Upper lobe of right lung (tissue), 1 donor: Measurements from ENCODE around the gene MRPS26. TPM values are rescaled to one million over a fixed set of nuclear protein-coding genes. Genes with fewer than 3 reads are reported as not detected.

ENCODE experiments used
- ATAC-seq: fragments of 200-7000 bp; cut with Tn5 transposase; one replicate; pipeline ENCODE4 v1.9.1; 2020; ENCODE audit warnings: mild to moderate bottlenecking, moderate library complexity
- DNase-seq: peaks from one replicate; pipeline ENCODE4 v3.0.0-alpha.2; 2020
- H3K27ac ChIP-seq: fragments of 200-600 bp; one replicate; pipeline ENCODE4 v1.8.0; 2022
- H3K27me3 ChIP-seq: fragments of 200-600 bp; one replicate; pipeline ENCODE4 v1.8.0; 2022; ENCODE audit warnings: mild to moderate bottlenecking
- H3K36me3 ChIP-seq: fragments of 200-600 bp; one replicate; pipeline ENCODE4 v1.8.0; 2022
- H3K4me1 ChIP-seq: fragments of 200-600 bp; one replicate; pipeline ENCODE4 v1.8.0; 2022
- H3K4me3 ChIP-seq: fragments of 200-600 bp; one replicate; pipeline ENCODE4 v1.8.0; 2022; ENCODE audit warnings: mild to moderate bottlenecking
- H3K9me3 ChIP-seq: fragments of 200-600 bp; one replicate; pipeline ENCODE4 v1.8.0; 2022
- intact Hi-C: fragments of 100-400 bp; cut with DNase I; formaldehyde crosslinking; loops from one replicate; pipeline ENCODE4 v1.11.0; 2022
- total RNA-seq: library from RNA; stranded (reverse); fragmentation: NEBNext Ultra II Directional; extraction: Animal tissue kit (Norgen Biotek cat#: 25700); gene quantifications from one replicate; pipeline ENCODE4 v1.2.1, GENCODE V29; 2021
- TF ChIP-seq, protein P1 (sequence below): fragments of 200-600 bp; IDR thresholded peaks from one replicate; pipeline ENCODE4 v1.8.0; 2022; ENCODE audit warnings: antibody characterized with exemption
- donor health status: DM: no; HTN: yes; CAD: no; lungs with severe emphysema.

MRPS26 gene
- total RNA-seq, 1 donor from 2014 or later, result 32.0 TPM

DNA sequence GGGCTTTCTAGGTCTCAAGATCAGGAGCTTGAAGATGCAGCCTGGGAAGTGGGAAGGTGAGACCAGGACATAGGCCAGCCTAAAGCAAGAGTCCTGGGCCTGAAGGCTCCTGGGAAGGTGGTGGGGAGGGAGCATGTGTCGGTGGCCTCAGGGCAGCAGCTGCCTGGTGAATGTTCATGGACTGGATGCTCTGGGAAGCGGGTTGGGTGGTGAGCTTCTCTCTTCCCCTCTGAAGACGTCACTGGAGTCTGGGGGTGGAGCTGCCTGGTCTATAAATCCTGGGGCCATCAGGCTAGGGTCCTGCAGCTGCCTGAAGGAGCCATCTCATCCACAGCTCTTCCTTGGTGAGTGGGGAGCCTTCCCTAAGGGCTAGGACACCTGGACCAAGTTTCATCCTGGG is 2.5 kb upstream of the MRPS26 start, which contains the start of gene GNRH2:
Gene GNRH2 (plus strand): TSS at position 301 of the 400 bp plus-strand sequence. CDS start 793 bp downstream, outside the sequence.
- Histone ChIP-seq H3K27me3 (no peaks in the 10 kb centered on the region), H3K4me1 (peaks cover 15% of the 10 kb centered on the region), H3K4me3 (no peak within 1 kb of the TSS), H3K9me3 (no peaks in the 10 kb centered on the region), H3K27ac (peak within 1 kb of the TSS; percentile 42), H3K36me3 (peaks cover 32% of the 10 kb centered on the region)
- intact Hi-C loops, result no loop called here
- ATAC-seq (no peak), DNase-seq (no peak)
- TF ChIP-seq, protein P1, sequence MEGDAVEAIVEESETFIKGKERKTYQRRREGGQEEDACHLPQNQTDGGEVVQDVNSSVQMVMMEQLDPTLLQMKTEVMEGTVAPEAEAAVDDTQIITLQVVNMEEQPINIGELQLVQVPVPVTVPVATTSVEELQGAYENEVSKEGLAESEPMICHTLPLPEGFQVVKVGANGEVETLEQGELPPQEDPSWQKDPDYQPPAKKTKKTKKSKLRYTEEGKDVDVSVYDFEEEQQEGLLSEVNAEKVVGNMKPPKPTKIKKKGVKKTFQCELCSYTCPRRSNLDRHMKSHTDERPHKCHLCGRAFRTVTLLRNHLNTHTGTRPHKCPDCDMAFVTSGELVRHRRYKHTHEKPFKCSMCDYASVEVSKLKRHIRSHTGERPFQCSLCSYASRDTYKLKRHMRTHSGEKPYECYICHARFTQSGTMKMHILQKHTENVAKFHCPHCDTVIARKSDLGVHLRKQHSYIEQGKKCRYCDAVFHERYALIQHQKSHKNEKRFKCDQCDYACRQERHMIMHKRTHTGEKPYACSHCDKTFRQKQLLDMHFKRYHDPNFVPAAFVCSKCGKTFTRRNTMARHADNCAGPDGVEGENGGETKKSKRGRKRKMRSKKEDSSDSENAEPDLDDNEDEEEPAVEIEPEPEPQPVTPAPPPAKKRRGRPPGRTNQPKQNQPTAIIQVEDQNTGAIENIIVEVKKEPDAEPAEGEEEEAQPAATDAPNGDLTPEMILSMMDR, result no peak

DNA sequence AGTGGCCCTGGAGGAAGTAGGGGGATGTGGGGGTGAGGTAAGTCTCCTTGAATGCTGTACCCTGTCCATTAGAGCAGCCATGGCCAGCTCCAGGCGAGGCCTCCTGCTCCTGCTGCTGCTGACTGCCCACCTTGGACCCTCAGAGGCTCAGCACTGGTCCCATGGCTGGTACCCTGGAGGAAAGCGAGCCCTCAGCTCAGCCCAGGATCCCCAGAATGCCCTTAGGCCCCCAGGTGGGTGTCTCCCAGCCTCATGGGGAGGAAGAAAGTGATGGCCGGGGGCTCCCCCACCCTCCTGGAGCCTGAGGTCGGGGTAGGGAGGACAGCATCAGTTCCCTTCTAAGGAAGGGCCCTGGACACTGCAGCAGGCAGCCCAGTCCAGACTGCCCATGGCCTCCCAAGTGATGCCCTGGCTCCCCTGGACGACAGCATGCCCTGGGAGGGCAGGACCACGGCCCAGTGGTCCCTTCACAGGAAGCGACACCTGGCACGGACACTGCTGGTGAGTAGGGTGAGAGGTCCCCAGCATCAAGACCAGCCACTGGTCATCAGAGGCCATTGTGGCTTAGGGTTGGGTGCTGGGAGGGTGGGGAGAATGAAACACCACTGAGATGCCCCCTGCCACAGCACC is 1.4 kb upstream of the MRPS26 start:
- intact Hi-C loops, result no loop called here
- Histone ChIP-seq H3K27me3 (no peaks in the 10 kb centered on the region), H3K36me3 (peaks cover 31% of the 10 kb centered on the region), H3K4me3 (no peak overlapping the region), H3K4me1 (peaks cover 15% of the 10 kb centered on the region), H3K27ac (peak overlapping the region; percentile 90), H3K9me3 (no peaks in the 10 kb centered on the region)
- no peak for DNase-seq
- TF ChIP-seq, protein P1, result no peak
- no peak for ATAC-seq

DNA sequence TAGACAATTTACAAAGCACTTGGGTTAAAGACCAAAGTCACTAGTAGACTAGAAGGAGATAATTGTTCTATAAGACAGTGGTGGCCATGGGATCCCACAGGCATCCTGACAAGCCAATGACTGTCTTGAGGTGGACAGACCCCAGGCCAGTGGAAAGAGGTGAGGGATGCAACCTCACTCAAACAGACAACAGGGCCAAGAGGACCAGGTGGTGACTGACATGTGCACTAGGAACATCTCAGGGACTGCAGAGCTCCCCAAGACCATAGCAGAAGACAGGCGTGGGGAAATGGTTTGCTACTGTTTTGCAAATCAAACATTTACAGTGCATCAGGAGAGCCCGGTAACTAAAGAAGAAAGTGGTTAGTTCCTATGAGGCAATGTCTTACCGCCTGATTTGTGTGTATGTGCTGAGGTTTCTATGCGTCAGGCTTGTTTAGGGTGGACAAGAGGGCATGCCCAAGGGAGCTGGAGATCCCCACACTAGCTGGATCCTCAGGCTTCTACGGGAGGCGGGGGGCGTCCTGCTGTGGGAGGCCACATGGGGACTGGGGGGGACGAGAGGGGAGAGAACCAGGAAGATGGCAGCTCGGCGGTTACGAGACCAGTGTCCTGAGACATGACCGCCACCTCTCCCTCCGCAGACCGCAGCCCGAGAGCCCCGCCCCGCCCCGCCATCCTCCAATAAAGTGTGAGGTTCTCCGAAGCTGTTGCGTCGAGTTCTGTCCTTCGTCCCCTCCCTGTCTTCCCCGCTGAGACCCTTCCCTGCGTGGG is 623 bp upstream of the MRPS26 start:
- no peaks in the 10 kb centered on the region for H3K9me3 ChIP-seq
- no peak for DNase-seq
- peaks cover 31% of the 10 kb centered on the region for H3K36me3 ChIP-seq
- TF ChIP-seq, protein P1, result no peak
- H3K27ac ChIP-seq, result peak overlapping the region; percentile 90
- ATAC-seq, result peak; percentile 79
- intact Hi-C loops, result no loop called here
- no peaks in the 10 kb centered on the region for H3K27me3 ChIP-seq
- peaks cover 15% of the 10 kb centered on the region for H3K4me1 ChIP-seq
- H3K4me3 ChIP-seq, result peak overlapping the region; percentile 90

DNA sequence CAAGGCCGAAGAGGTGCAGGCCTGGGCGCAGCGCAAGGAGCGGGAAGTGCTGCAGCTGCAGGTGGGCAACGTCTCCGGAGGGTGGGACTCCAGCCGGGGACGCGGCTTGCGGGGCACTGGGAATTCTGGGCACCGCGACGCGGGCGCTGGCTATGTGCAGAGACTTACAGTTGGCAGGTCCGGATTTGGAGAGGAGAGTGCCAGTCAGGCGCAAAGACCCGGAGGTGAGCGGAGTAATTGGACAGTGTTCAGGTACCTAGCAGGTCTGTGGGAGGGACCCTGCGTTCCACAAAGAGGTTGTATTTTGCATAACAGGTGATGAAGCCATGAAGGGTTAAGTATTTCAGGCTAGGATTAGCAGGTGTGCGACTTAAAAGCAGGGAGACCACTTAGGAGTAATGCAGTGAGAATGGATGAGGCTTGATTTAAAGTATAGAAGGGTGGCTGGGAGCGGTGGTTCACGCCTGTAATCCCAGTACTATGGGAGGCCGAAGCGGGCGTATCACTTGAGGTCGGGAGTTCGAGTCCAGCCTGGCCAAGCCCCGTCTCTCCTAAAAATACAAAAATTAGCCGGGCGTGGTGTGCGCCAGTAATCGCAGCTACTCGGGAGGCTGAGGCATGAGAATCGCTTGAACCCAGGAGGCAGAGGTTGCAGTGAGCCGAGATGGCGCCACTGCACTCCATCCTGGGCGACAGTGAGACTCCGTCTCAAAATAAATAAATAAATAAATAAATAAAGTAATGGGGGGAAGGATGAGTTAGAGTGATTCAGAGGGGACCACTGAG is 1.0 kb downstream of the MRPS26 start:
- ATAC-seq, result peak; percentile 1
- no peak for DNase-seq
- TF ChIP-seq, protein P1, result no peak
- Histone ChIP-seq H3K27ac (peak overlapping the region; percentile 90), H3K4me1 (peaks cover 12% of the 10 kb centered on the region), H3K9me3 (no peaks in the 10 kb centered on the region), H3K4me3 (peak overlapping the region; percentile 90), H3K27me3 (no peaks in the 10 kb centered on the region), H3K36me3 (peaks cover 30% of the 10 kb centered on the region)
- intact Hi-C loops, result no loop called here

DNA sequence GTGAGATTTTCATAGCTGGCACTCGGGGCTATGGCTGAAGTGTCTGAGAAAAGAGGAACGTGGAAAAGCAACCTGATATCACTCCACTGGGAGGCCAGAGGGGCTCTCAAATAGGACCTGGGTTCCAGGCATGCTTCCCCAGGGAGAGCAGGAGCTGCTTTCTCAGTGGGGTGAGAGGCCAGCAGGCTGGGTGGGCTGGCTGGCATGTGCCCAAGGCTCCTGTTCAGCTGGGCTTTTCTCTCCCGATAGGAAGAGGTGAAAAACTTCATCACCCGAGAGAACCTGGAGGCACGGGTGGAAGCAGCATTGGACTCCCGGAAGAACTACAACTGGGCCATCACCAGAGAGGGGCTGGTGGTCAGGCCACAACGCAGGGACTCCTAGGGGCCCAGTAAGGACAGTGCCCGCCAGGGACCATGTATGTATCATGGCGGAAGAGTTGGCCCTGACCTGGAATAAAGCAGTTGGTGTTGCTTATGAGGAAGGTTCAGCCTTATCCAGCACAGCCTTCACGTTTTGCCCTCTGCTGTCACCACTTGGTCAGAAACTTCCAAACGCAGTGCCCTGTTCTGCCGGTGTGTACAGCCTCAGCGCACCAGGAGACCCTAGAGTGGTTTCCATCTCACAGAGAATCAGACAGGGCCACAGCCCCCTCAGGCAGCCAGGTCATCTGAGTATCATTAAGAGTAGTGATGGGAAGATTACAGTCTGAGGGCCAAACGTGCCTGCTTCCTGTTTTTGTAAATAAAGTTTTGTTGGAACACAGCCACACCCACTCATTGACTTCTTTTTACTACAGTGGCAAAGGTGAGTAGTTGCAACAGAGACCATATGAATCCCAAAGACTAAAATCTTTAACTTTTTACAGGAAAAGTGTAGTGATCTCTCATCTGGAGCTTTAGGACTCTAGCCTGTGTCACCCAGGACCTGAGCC is 1.9 kb downstream of the MRPS26 start:
- Histone ChIP-seq H3K9me3 (no peaks in the 10 kb centered on the region), H3K4me3 (peak overlapping the region; percentile 90), H3K27me3 (no peaks in the 10 kb centered on the region), H3K36me3 (peaks cover 30% of the 10 kb centered on the region), H3K27ac (no peak overlapping the region), H3K4me1 (peaks cover 10% of the 10 kb centered on the region)
- TF ChIP-seq, protein P1, result no peak
- DNase-seq (no peak), ATAC-seq (no peak)
- intact Hi-C loops, result no loop called here
